ENCODE results near the gene OSBPL5. TPM values are rescaled to one million over a fixed set of nuclear protein-coding genes. Genes with fewer than 3 reads are reported as not detected.

The OSBPL5 gene
- total and polyA plus RNA-seq, 2 of the 4 experiments (the other 2 are of a cell fraction), result 14.9 to 22.3 TPM

DNA sequence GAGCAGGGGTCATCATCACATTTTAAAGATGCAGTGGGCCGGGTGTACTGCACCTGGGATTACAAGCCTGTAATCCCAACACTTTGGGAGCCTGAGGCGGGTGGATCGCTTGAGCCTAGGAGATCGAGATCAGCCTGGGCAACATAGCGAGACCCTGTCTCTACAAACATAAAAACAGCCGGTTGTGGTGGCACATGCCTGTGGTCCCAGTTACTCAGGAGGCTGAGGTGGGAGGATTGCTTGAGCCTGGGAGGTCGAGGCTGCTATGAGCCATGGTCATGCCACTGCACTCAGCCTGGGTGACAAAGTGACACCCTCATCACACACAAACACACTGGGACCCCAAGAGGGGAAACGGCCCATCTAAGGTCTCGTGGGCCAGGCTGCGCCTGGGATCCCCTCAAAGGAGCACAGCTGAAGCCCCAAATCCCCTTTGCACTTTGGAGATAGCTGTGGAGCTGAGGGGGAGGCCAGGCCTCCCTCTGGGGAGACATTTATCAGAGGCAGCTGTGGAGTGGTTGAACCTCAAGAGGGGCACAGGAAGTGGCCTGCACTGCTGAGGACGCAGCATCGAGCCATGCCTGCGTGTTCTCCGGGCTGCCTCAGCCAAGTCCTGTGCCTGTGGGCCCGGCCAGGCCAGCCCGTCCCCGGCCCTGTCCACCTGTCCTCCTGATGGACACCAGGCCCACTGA lies 27.5 kb downstream of the OSBPL5 start:
- H2AK5ac ChIP-seq (ENCODE audit: low read depth, low read length), result no peak overlapping the region
- H4K8ac ChIP-seq (ENCODE audit: low read depth in 2 of 2, low read length in 2 of 2), result no peak overlapping the region
- no peak overlapping the region for H3K9ac ChIP-seq (ENCODE audit: low read depth, low read length)
- no peak overlapping the region for H3K27ac ChIP-seq (ENCODE audit: insufficient read depth, low read length)
- H3K4ac ChIP-seq (ENCODE audit: low read depth, low read length), result no peak overlapping the region
- in situ Hi-C loops (cut with MboI; ENCODE audit: low sequenced_read_pairs), result no loop called here
- peaks cover 2% of the 10 kb centered on the region; the same call in 1 of the 2 replicates for H3K4me1 ChIP-seq (ENCODE audit: control insufficient read depth, insufficient read depth, low read length)
- peaks cover 3% of the 10 kb centered on the region; the same call in 1 of the 2 replicates for H3K9me1 ChIP-seq (ENCODE audit: insufficient read depth, low read length)
- no peak overlapping the region for H2BK120ac ChIP-seq (ENCODE audit: low read depth, low read length)
- no peak overlapping the region for H3K4me3 ChIP-seq (ENCODE audit: insufficient read depth, low read depth, low read length)
- ChIA-PET POLR2A (ENCODE audit: unreplicated experiment) (no interaction called here), CTCF (no interaction called here)
- H3K9me3 ChIP-seq (ENCODE audit: control insufficient read depth, insufficient read depth, low read length), result no peaks in the 10 kb centered on the region
- no peak overlapping the region for H2AK9ac ChIP-seq (replicated peaks; ENCODE audit: low read depth, low read length, poor library complexity)
- H3K79me1 ChIP-seq (ENCODE audit: low read depth in 1 of 2, low read length in 2 of 2), result peaks cover 10 to 89% of the 10 kb centered on the region in 2 experiments; a peak in 3 of 4 replicates
- H3K56ac ChIP-seq (ENCODE audit: extremely low read depth, insufficient read depth, low read length), result no peak overlapping the region
- TF ChIP-seq RAD21 (IDR thresholded peaks at IDR 0.05; ENCODE audit: low read length) (no peak), MAZ (IDR thresholded peaks at IDR 0.05; ENCODE audit: borderline replicate concordance, low read depth, low read length) (no peak), FOS (IDR thresholded peaks at IDR 0.05; ENCODE audit: low read depth, low read length) (no peak), CEBPB (IDR thresholded peaks at IDR 0.05; ENCODE audit: low read depth, low read length) (no peak), NFE2L2 (IDR thresholded peaks at IDR 0.05; ENCODE audit: low read depth, low read length) (no peak), USF2 (IDR thresholded peaks at IDR 0.05; ENCODE audit: low read depth, low read length) (no peak), BHLHE40 (IDR thresholded peaks at IDR 0.05; ENCODE audit: low read depth, low read length) (no peak), RFX5 (IDR thresholded peaks at IDR 0.05; ENCODE audit: low read depth, low read length) (no peak), MAFK (IDR thresholded peaks at IDR 0.05; ENCODE audit: low read depth, low read length) (no peak), RCOR1 (IDR thresholded peaks at IDR 0.05; ENCODE audit: insufficient replicate concordance, low read length) (no peak), POLR2A (IDR thresholded peaks at IDR 0.05; ENCODE audit: low read depth, low read length) (no peak), MXI1 (IDR thresholded peaks at IDR 0.05; ENCODE audit: borderline replicate concordance, low read depth, low read length) (no peak), ELK1 (IDR thresholded peaks at IDR 0.05; ENCODE audit: borderline replicate concordance, low read depth, low read length) (no peak)
- TF ChIP-seq, protein P1, sequence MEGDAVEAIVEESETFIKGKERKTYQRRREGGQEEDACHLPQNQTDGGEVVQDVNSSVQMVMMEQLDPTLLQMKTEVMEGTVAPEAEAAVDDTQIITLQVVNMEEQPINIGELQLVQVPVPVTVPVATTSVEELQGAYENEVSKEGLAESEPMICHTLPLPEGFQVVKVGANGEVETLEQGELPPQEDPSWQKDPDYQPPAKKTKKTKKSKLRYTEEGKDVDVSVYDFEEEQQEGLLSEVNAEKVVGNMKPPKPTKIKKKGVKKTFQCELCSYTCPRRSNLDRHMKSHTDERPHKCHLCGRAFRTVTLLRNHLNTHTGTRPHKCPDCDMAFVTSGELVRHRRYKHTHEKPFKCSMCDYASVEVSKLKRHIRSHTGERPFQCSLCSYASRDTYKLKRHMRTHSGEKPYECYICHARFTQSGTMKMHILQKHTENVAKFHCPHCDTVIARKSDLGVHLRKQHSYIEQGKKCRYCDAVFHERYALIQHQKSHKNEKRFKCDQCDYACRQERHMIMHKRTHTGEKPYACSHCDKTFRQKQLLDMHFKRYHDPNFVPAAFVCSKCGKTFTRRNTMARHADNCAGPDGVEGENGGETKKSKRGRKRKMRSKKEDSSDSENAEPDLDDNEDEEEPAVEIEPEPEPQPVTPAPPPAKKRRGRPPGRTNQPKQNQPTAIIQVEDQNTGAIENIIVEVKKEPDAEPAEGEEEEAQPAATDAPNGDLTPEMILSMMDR (conservative IDR thresholded peaks at IDR 0.05; ENCODE audit: low read depth, low read length), result no peak
- no peak overlapping the region for H3K18ac ChIP-seq (ENCODE audit: low read depth, low read length)
- no peak overlapping the region for H2AFZ ChIP-seq (replicated peaks; ENCODE audit: low read length, poor library complexity)
- no peak for ATAC-seq (ENCODE audit: low read depth)
- no peak overlapping the region for H3K14ac ChIP-seq (replicated peaks; ENCODE audit: low read depth, low read length)
- dilution Hi-C loops (cut with HindIII; ENCODE audit: low sequenced_read_pairs, unreplicated experiment), result no loop called here
- H4K91ac ChIP-seq (ENCODE audit: insufficient read depth, low read depth, low read length), result no peak overlapping the region
- no peak for DNase-seq
- H3K27me3 ChIP-seq (ENCODE audit: control insufficient read depth, insufficient read depth, low read length), result no peaks in the 10 kb centered on the region
- no peak overlapping the region for H3K4me2 ChIP-seq (ENCODE audit: low read depth, low read length)
- H2BK15ac ChIP-seq (ENCODE audit: low read depth, low read length), result no peak overlapping the region
- 100% methylated on average over 2 of the region's 17 CpGs; no CpG with 5 or more reads in 1 of the 2 experiments for WGBS, 2 experiments (ENCODE audit: extremely low coverage in 2 of 2, insufficient read length in 1 of 2)
- H3K23ac ChIP-seq (ENCODE audit: low read depth, low read length), result no peak overlapping the region
- H2BK20ac ChIP-seq (ENCODE audit: low read depth, low read length), result no peak overlapping the region
- H2BK5ac ChIP-seq (ENCODE audit: low read depth, low read length, poor library complexity, severe bottlenecking), result no peak overlapping the region
- intact Hi-C loops (cut with micrococcal nuclease), result no loop called here
- H4K5ac ChIP-seq (ENCODE audit: low read depth, low read length), result no peak overlapping the region
- BruUV-seq (replicated peaks), result no TSS peak
- H3K36me3 ChIP-seq (ENCODE audit: control insufficient read depth, insufficient read depth, low read length), result peaks cover 9% of the 10 kb centered on the region
- H4K20me1 ChIP-seq (ENCODE audit: insufficient read depth, low read length), result peaks cover 94% of the 10 kb centered on the region

Data from IMR-90 (cell line).